ENCODE measurements around the gene C17orf107. TPM values are rescaled to one million over a fixed set of nuclear protein-coding genes. Genes with fewer than 3 reads are reported as not detected.

The C17orf107 gene
- total and polyA plus RNA-seq, 3 experiments from 2014 or later, result 2.0 to 2.3 (median 2.2) TPM

- peak overlapping the region; percentile 97 for H3K4me3 ChIP-seq (ENCODE audit: low read length)
- H3K36me3 Mint-ChIP-seq, result peaks cover 7 to 38% (median 18%) of the 10 kb centered on the region in 3 donors
- H3K27me3 ChIP-seq (ENCODE audit: insufficient read depth, low read length, poor library complexity, severe bottlenecking), result no peaks in the 10 kb centered on the region
- peak overlapping the region; percentile 94 to 100 (median 97) for H3K4me3 Mint-ChIP-seq
- H3K27me3 Mint-ChIP-seq, result peaks cover 0 to 5% of the 10 kb centered on the region in 2 donors
- CTCF ChIA-PET, result interaction anchor here (1.0 to 4.8 kb wide), 4 partner anchors 9 to 40 kb away, joined by 4 to 30 read pairs (median 6); partner anchors contain the start of genes RNF167, SLC25A11 and SPAG7
- peaks cover 23% of the 10 kb centered on the region for H3K36me3 ChIP-seq (ENCODE audit: insufficient read depth, low read length)
- POLR2A ChIA-PET, result interaction anchor here (0.6 to 11.7 kb wide), 14 partner anchors 9 to 805 kb away, joined by 3 to 187 read pairs (median 4); partner anchors contain the start of genes C17orf107, CAMTA2, CHRNE and INCA1
- no peaks in the 10 kb centered on the region for H3K9me3 Mint-ChIP-seq
- H3K27ac Mint-ChIP-seq, result peak overlapping the region; percentile 92 to 100 (median 97)
- H3K9me3 ChIP-seq (ENCODE audit: low read length), result no peaks in the 10 kb centered on the region
- H3K4me1 ChIP-seq (ENCODE audit: insufficient read depth, low read length), result peaks cover 37% of the 10 kb centered on the region
- H3K27ac ChIP-seq (ENCODE audit: low read depth, low read length), result peak overlapping the region; percentile 86
- peak; percentile 59 to 85 (median 78) for DNase-seq
- peaks cover 38 to 48% (median 46%) of the 10 kb centered on the region in 3 donors for H3K4me1 Mint-ChIP-seq
Measured at GRCh38 chr17:4948931-4949320, 49.6 kb downstream of the C17orf107 start.

- Mint-ChIP-seq H3K4me1 (peaks cover 32 to 43% (median 41%) of the 10 kb centered on the region in 3 donors), H3K4me3 (peak overlapping the region; percentile 83 to 100 (median 97)), H3K27me3 (peaks cover 0 to 5% of the 10 kb centered on the region in 2 donors), H3K9me3 (no peaks in the 10 kb centered on the region), H3K27ac (peak overlapping the region; percentile 72 to 96 (median 90)), H3K36me3 (peaks cover 7 to 32% (median 12%) of the 10 kb centered on the region in 3 donors)
- no peaks in the 10 kb centered on the region for H3K27me3 ChIP-seq (ENCODE audit: insufficient read depth, low read length, poor library complexity, severe bottlenecking)
- CTCF ChIA-PET, result interaction anchor here (0.7 to 4.8 kb wide), 5 partner anchors 10 to 112 kb away, joined by 3 to 30 read pairs (median 5); partner anchors contain the start of genes CHRNE, RNF167, SLC25A11 and SPAG7
- peaks cover 23% of the 10 kb centered on the region for H3K36me3 ChIP-seq (ENCODE audit: insufficient read depth, low read length)
- POLR2A ChIA-PET, result interaction anchor here (0.7 to 11.7 kb wide), 7 partner anchors 10 to 293 kb away, joined by 3 to 187 read pairs (median 4); partner anchors contain the start of genes CAMTA2, INCA1, KIF1C and RNF167
- peak; percentile 61 to 84 (median 79) for DNase-seq
- H3K27ac ChIP-seq (ENCODE audit: low read depth, low read length), result peak overlapping the region; percentile 86
- peak overlapping the region; percentile 97 for H3K4me3 ChIP-seq (ENCODE audit: low read length)
- peaks cover 31% of the 10 kb centered on the region for H3K4me1 ChIP-seq (ENCODE audit: insufficient read depth, low read length)
- no peaks in the 10 kb centered on the region for H3K9me3 ChIP-seq (ENCODE audit: low read length)
Measured at GRCh38 chr17:4949321-4950074, 50.2 kb downstream of the C17orf107 start.

- ChIA-PET POLR2A (interaction anchor here (1.4 to 11.7 kb wide), 4 partner anchors 8 to 47 kb away, joined by 3 to 187 read pairs (median 34); partner anchors contain the start of genes INCA1, KIF1C, RNF167 and SLC25A11), CTCF (interaction anchor here (0.7 to 4.8 kb wide), 5 partner anchors 17 to 112 kb away, joined by 3 to 30 read pairs (median 3); partner anchors contain the start of genes CHRNE and SPAG7)
- Mint-ChIP-seq H3K4me1 (peaks cover 25 to 35% (median 33%) of the 10 kb centered on the region in 3 donors), H3K27ac (peak overlapping the region; percentile 79 to 97 (median 90)), H3K4me3 (peak overlapping the region; percentile 78 to 90 (median 82)), H3K36me3 (peaks cover 5 to 25% (median 10%) of the 10 kb centered on the region in 3 donors), H3K9me3 (no peaks in the 10 kb centered on the region), H3K27me3 (peaks cover 0 to 5% of the 10 kb centered on the region in 2 donors)
- Histone ChIP-seq H3K4me1 (ENCODE audit: insufficient read depth, low read length) (peaks cover 24% of the 10 kb centered on the region), H3K27me3 (ENCODE audit: insufficient read depth, low read length, poor library complexity, severe bottlenecking) (no peaks in the 10 kb centered on the region), H3K36me3 (ENCODE audit: insufficient read depth, low read length) (peaks cover 16% of the 10 kb centered on the region), H3K27ac (ENCODE audit: low read depth, low read length) (peak overlapping the region; percentile 86), H3K4me3 (ENCODE audit: low read length) (peak overlapping the region; percentile 49), H3K9me3 (ENCODE audit: low read length) (no peaks in the 10 kb centered on the region)
- peak in 2 of 5 donors; percentile 23 to 37 for DNase-seq
Measured at GRCh38 chr17:4950075-4950745, 50.9 kb downstream of the C17orf107 start.

- DNase-seq, result no peak
- peaks cover 19 to 30% (median 28%) of the 10 kb centered on the region in 3 donors for H3K4me1 Mint-ChIP-seq
- peaks cover 0 to 4% of the 10 kb centered on the region in 2 donors for H3K27me3 Mint-ChIP-seq
- Histone ChIP-seq H3K27me3 (ENCODE audit: insufficient read depth, low read length, poor library complexity, severe bottlenecking) (no peaks in the 10 kb centered on the region), H3K27ac (ENCODE audit: low read depth, low read length) (peak within 1 kb of the TSS; percentile 86), H3K4me1 (ENCODE audit: insufficient read depth, low read length) (peaks cover 18% of the 10 kb centered on the region), H3K4me3 (ENCODE audit: low read length) (peak within 1 kb of the TSS; percentile 49), H3K9me3 (ENCODE audit: low read length) (no peaks in the 10 kb centered on the region), H3K36me3 (ENCODE audit: insufficient read depth, low read length) (peaks cover 10% of the 10 kb centered on the region)
- H3K36me3 Mint-ChIP-seq, result peaks cover 0 to 19% (median 6%) of the 10 kb centered on the region in 3 donors
- H3K9me3 Mint-ChIP-seq, result no peaks in the 10 kb centered on the region
- ChIA-PET CTCF (interaction anchor here (0.8 to 4.8 kb wide), 6 partner anchors 11 to 111 kb away, joined by 3 to 30 read pairs (median 4); partner anchors contain the start of genes RNF167, SLC25A11 and SPAG7), POLR2A (interaction anchor here (0.5 to 11.7 kb wide), 6 partner anchors 9 to 21 kb away, joined by 3 to 187 read pairs (median 6); partner anchors contain the start of genes RNF167, SLC25A11 and SPAG7)
- peak within 1 kb of the TSS; percentile 79 to 97 (median 90) for H3K27ac Mint-ChIP-seq
- peak within 1 kb of the TSS; percentile 78 to 90 (median 82) for H3K4me3 Mint-ChIP-seq
Measured at GRCh38 chr17:4950746-4951204, 51.4 kb downstream of the C17orf107 start, which contains the start of gene ENO3. ENO3 (plus strand) TSS chr17:4951119; CDS start chr17:4951830, 711 bp downstream.

GRCh38 chr17:4951486-4951885, 52.1 kb downstream of the C17orf107 start:
- Histone ChIP-seq H3K36me3 (ENCODE audit: insufficient read depth, low read length) (peaks cover 5% of the 10 kb centered on the region), H3K9me3 (ENCODE audit: low read length) (no peaks in the 10 kb centered on the region), H3K4me3 (ENCODE audit: low read length) (no peak overlapping the region), H3K27ac (ENCODE audit: low read depth, low read length) (peak overlapping the region; percentile 86), H3K27me3 (ENCODE audit: insufficient read depth, low read length, poor library complexity, severe bottlenecking) (no peaks in the 10 kb centered on the region), H3K4me1 (ENCODE audit: insufficient read depth, low read length) (peaks cover 11% of the 10 kb centered on the region)
- Mint-ChIP-seq H3K27me3 (peaks cover 0 to 4% of the 10 kb centered on the region in 2 donors), H3K4me3 (peak overlapping the region in 6 of 7 donors; percentile 43 to 90 (median 53)), H3K36me3 (peaks cover 0 to 13% (median 2%) of the 10 kb centered on the region in 3 donors), H3K9me3 (no peaks in the 10 kb centered on the region), H3K4me1 (peaks cover 15 to 26% (median 23%) of the 10 kb centered on the region in 3 donors), H3K27ac (peak overlapping the region in 5 of 8 donors; percentile 55 to 96 (median 84))
- POLR2A ChIA-PET, result interaction anchor here (1.3 to 11.7 kb wide), 4 partner anchors 9 to 17 kb away, joined by 3 to 187 read pairs (median 6); partner anchors contain the start of genes RNF167, SLC25A11 and SPAG7
- DNase-seq, result no peak
- CTCF ChIA-PET, result interaction anchor here (1.1 to 4.8 kb wide), 4 partner anchors 11 to 68 kb away, joined by 4 to 30 read pairs (median 5); partner anchors contain the start of genes RNF167, SLC25A11 and SPAG7

Other genes with a start within 250 kb of the C17orf107 start
- gene PELP1, start 195.4 kb upstream of the C17orf107 start, total RNA-seq, result 10 to 100 TPM; 95.6 to 99.2 TPM
- 12.6 TPM for gene PELP1, start 195.4 kb upstream of the C17orf107 start, polyA plus RNA-seq
- gene ARRB2, start 188.9 kb upstream of the C17orf107 start, total RNA-seq, result 100 to 1,000 TPM; 170 to 172 TPM
- gene ARRB2, start 188.9 kb upstream of the C17orf107 start, polyA plus RNA-seq, result 69.4 TPM
- 10 to 100 TPM; 23.4 to 26.7 TPM for gene MED11, start 168.1 kb upstream of the C17orf107 start, total RNA-seq
- gene MED11, start 168.1 kb upstream of the C17orf107 start, polyA plus RNA-seq, result 58.9 TPM
- under 1 TPM in 1 of 2 experiments, not detected in 1; 0.09 TPM for gene ZMYND15, start 159.7 kb upstream of the C17orf107 start, total RNA-seq
- not detected for gene ZMYND15, start 159.7 kb upstream of the C17orf107 start, polyA plus RNA-seq
- 1 to 10 TPM; 2.4 to 2.8 TPM for gene CXCL16, start 159.6 kb upstream of the C17orf107 start, total RNA-seq
- 3.0 TPM for gene CXCL16, start 159.6 kb upstream of the C17orf107 start, polyA plus RNA-seq
- not detected for gene TM4SF5, start 127.7 kb upstream of the C17orf107 start, total RNA-seq
- gene TM4SF5, start 127.7 kb upstream of the C17orf107 start, polyA plus RNA-seq, result not detected
- gene VMO1, start 113.2 kb upstream of the C17orf107 start, total RNA-seq, result not detected
- not detected for gene VMO1, start 113.2 kb upstream of the C17orf107 start, polyA plus RNA-seq
- not detected for gene GLTPD2, start 110.6 kb upstream of the C17orf107 start, total RNA-seq
- gene GLTPD2, start 110.6 kb upstream of the C17orf107 start, polyA plus RNA-seq, result not detected
- gene PSMB6, start 103.4 kb upstream of the C17orf107 start, total RNA-seq, result 100 to 1,000 TPM; 198 to 207 TPM
- gene PSMB6, start 103.4 kb upstream of the C17orf107 start, polyA plus RNA-seq, result 259 TPM
- 10 to 100 TPM; 10.1 to 12.0 TPM for gene PLD2, start 92.4 kb upstream of the C17orf107 start, total RNA-seq
- gene PLD2, start 92.4 kb upstream of the C17orf107 start, polyA plus RNA-seq, result 1.9 TPM
- gene MINK1, start 66.2 kb upstream of the C17orf107 start, total RNA-seq, result 10 to 100 TPM; 58.6 TPM
- gene MINK1, start 66.2 kb upstream of the C17orf107 start, polyA plus RNA-seq, result 30.5 TPM
- under 1 TPM; 0.37 to 0.38 TPM for gene CHRNE, start 3.6 kb downstream of the C17orf107 start, total RNA-seq
- gene CHRNE, start 3.6 kb downstream of the C17orf107 start, polyA plus RNA-seq, result 0.23 TPM
- not detected for gene GP1BA, start 32.7 kb downstream of the C17orf107 start, total RNA-seq
- not detected for gene GP1BA, start 32.7 kb downstream of the C17orf107 start, polyA plus RNA-seq
- 100 to 1,000 TPM in 1 of 2 experiments, 10 to 100 TPM in 1; 90.0 to 101 TPM for gene SLC25A11, start 40.5 kb downstream of the C17orf107 start, total RNA-seq
- gene SLC25A11, start 40.5 kb downstream of the C17orf107 start, polyA plus RNA-seq, result 85.1 TPM
- gene RNF167, start 40.7 kb downstream of the C17orf107 start, total RNA-seq, result 100 to 1,000 TPM; 187 to 192 TPM
- gene RNF167, start 40.7 kb downstream of the C17orf107 start, polyA plus RNA-seq, result 69.0 TPM
- 1,000 to 10,000 TPM; 1,826 to 1,841 TPM for gene PFN1, start 49.0 kb downstream of the C17orf107 start, total RNA-seq
- gene PFN1, start 49.0 kb downstream of the C17orf107 start, polyA plus RNA-seq, result 2,601 TPM
- 10 to 100 TPM; 27.1 to 29.4 TPM for gene ENO3, start 51.6 kb downstream of the C17orf107 start, total RNA-seq
- 1.3 TPM for gene ENO3, start 51.6 kb downstream of the C17orf107 start, polyA plus RNA-seq
- gene SPAG7, start 68.3 kb downstream of the C17orf107 start, total RNA-seq, result 10 to 100 TPM; 63.4 to 64.2 TPM
- gene SPAG7, start 68.3 kb downstream of the C17orf107 start, polyA plus RNA-seq, result 112 TPM
- gene CAMTA2, start 88.1 kb downstream of the C17orf107 start, total RNA-seq, result 10 to 100 TPM; 85.6 to 90.6 TPM
- 19.6 TPM for gene CAMTA2, start 88.1 kb downstream of the C17orf107 start, polyA plus RNA-seq
- gene INCA1, start 98.0 kb downstream of the C17orf107 start, total RNA-seq, result under 1 TPM; 0.18 to 0.37 TPM
- 0.58 TPM for gene INCA1, start 98.0 kb downstream of the C17orf107 start, polyA plus RNA-seq
- gene KIF1C, start 98.4 kb downstream of the C17orf107 start, total RNA-seq, result 10 to 100 TPM; 73.4 to 77.3 TPM
- gene KIF1C, start 98.4 kb downstream of the C17orf107 start, polyA plus RNA-seq, result 8.0 TPM
- gene SLC52A1, start 135.9 kb downstream of the C17orf107 start, total RNA-seq, result under 1 TPM; 0.35 to 0.64 TPM
- 0.12 TPM for gene SLC52A1, start 135.9 kb downstream of the C17orf107 start, polyA plus RNA-seq
- gene ZFP3, start 178.9 kb downstream of the C17orf107 start, total RNA-seq, result 1 to 10 TPM; 3.7 to 4.2 TPM
- gene ZFP3, start 178.9 kb downstream of the C17orf107 start, polyA plus RNA-seq, result 0.75 TPM
- gene ZNF232, start 212.3 kb downstream of the C17orf107 start, total RNA-seq, result 10 to 100 TPM; 21.8 to 22.9 TPM
- 5.7 TPM for gene ZNF232, start 212.3 kb downstream of the C17orf107 start, polyA plus RNA-seq
- under 1 TPM in 1 of 2 experiments, not detected in 1; 0.09 TPM for gene USP6, start 216.5 kb downstream of the C17orf107 start, total RNA-seq
- gene USP6, start 216.5 kb downstream of the C17orf107 start, polyA plus RNA-seq, result 0.05 TPM